Progenitor cell of endocrine pancreas (in vitro differentiated cells): Measurements from ENCODE around the gene THADA. TPM values are rescaled to one million over a fixed set of nuclear protein-coding genes. Genes with fewer than 3 reads are reported as not detected.

Experiments
- DNase-seq: peaks from one replicate; pipeline ENCODE4 v3.0.0; 2021; ENCODE audit warnings: low spot score; ENCODE audit not compliant: unreplicated experiment
- H3K27ac Mint-ChIP-seq: 2 replicates; pipeline ENCODE4 v1.8.0; 2021; ENCODE audit warnings: mild to moderate bottlenecking, moderate library complexity, mixed read lengths
- H3K27me3 Mint-ChIP-seq: 2 replicates; pipeline ENCODE4 v1.8.0; 2021; ENCODE audit warnings: mixed read lengths
- H3K36me3 Mint-ChIP-seq: 2 replicates; pipeline ENCODE4 v1.8.0; 2022; ENCODE audit warnings: mixed read lengths; ENCODE audit not compliant: insufficient read depth
- H3K4me1 Mint-ChIP-seq: 2 replicates; pipeline ENCODE4 v1.8.0; 2021; ENCODE audit warnings: low read depth, mixed read lengths
- H3K4me3 Mint-ChIP-seq: 2 replicates; pipeline ENCODE4 v1.8.0; 2021; ENCODE audit warnings: low read depth, mild to moderate bottlenecking, moderate library complexity, mixed read lengths
- H3K9me3 Mint-ChIP-seq: 2 replicates; pipeline ENCODE4 v1.8.0; 2021; ENCODE audit warnings: low read depth, mixed read lengths
- CTCF ChIP-seq: fragments of 200-600 bp; sonication (generic); IDR thresholded peaks from one replicate; pipeline ENCODE4 v1.5.0; 2021; ENCODE audit warnings: antibody characterized with exemption, mild to moderate bottlenecking; ENCODE audit not compliant: unreplicated experiment
- total RNA-seq: library from RNA; stranded (reverse); gene quantifications from 2 replicates; pipeline ENCODE4 v1.2.1, GENCODE V29; 2021

THADA gene
- total RNA-seq, 1 donor from 2014 or later: 39.4 TPM

- H3K4me3 Mint-ChIP-seq: no peak overlapping the region
- no peak for TF ChIP-seq CTCF
- no peaks in the 10 kb centered on the region for H3K4me1 Mint-ChIP-seq
- H3K27ac Mint-ChIP-seq: no peak overlapping the region
- DNase-seq: no peak
- H3K36me3 Mint-ChIP-seq: no peaks in the 10 kb centered on the region
- no peaks in the 10 kb centered on the region for H3K27me3 Mint-ChIP-seq
- H3K9me3 Mint-ChIP-seq: no peaks in the 10 kb centered on the region
These were observed 76.1 kb downstream of the THADA start for GRCh38 chr2:43519643-43520221.

GRCh38 chr2:43518718-43519117 lies 77.1 kb downstream of the THADA start:
- Mint-ChIP-seq H3K36me3 (no peaks in the 10 kb centered on the region), H3K9me3 (no peaks in the 10 kb centered on the region), H3K4me1 (no peaks in the 10 kb centered on the region), H3K27me3 (no peaks in the 10 kb centered on the region), H3K4me3 (no peak overlapping the region), H3K27ac (peak overlapping the region; percentile 30)
- TF ChIP-seq CTCF: no peak
- DNase-seq: no peak

- Mint-ChIP-seq H3K27ac (no peak overlapping the region), H3K27me3 (no peaks in the 10 kb centered on the region), H3K4me1 (no peaks in the 10 kb centered on the region), H3K36me3 (no peaks in the 10 kb centered on the region), H3K9me3 (no peaks in the 10 kb centered on the region), H3K4me3 (no peak overlapping the region)
- no peak for DNase-seq
- no peak for TF ChIP-seq CTCF
These were observed 77.7 kb downstream of the THADA start for GRCh38 chr2:43518181-43518580.

GRCh38 chr2:43515807-43516497 lies 79.9 kb downstream of the THADA start:
- H3K4me3 Mint-ChIP-seq: no peak overlapping the region
- H3K27ac Mint-ChIP-seq: no peak overlapping the region
- TF ChIP-seq CTCF: no peak
- no peaks in the 10 kb centered on the region for H3K4me1 Mint-ChIP-seq
- no peak for DNase-seq
- no peaks in the 10 kb centered on the region for H3K9me3 Mint-ChIP-seq
- no peaks in the 10 kb centered on the region for H3K27me3 Mint-ChIP-seq
- H3K36me3 Mint-ChIP-seq: peaks cover 2% of the 10 kb centered on the region

- no peaks in the 10 kb centered on the region for H3K4me1 Mint-ChIP-seq
- no peak overlapping the region for H3K4me3 Mint-ChIP-seq
- TF ChIP-seq CTCF: no peak
- no peak for DNase-seq
- no peaks in the 10 kb centered on the region for H3K9me3 Mint-ChIP-seq
- H3K27ac Mint-ChIP-seq: no peak overlapping the region
- H3K36me3 Mint-ChIP-seq: peaks cover 2% of the 10 kb centered on the region
- no peaks in the 10 kb centered on the region for H3K27me3 Mint-ChIP-seq
These were observed 80.6 kb downstream of the THADA start for GRCh38 chr2:43515248-43515647.
